ENCODE measurements around the gene TSHZ2.
"Not testable (repeated sequence)": the region's sequence is repeated elsewhere in the genome, so short reads cannot be mapped to it uniquely, and the experiment has no call there.

The TSHZ2 gene

DNA sequence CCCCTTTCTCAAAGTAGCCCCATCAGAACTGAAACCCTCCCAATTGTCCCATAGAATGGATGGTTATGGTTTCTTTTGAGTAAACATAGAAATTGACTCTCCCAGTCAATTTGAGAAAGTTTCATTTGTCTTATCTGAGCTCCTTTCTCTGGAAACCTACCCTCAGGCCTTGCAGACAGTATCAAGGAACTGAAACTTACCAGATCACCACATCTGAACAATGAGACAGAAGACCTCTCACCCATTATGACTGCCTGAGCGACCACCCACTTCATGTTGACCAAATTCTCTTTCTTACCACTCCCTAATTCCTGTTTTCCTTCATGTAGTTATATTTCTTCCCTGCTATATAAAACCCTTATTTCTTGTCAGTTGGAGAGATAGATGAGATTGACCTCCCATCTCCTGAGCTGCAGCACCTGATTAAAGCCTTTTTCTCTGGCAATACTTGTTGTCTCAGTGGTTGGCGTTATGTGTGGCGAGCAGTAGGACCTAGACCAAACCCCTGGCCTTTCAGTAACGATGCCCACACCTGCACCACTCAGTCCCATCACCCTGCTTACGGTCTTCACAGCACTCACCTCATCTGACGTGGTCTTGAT is 482.6 kb downstream of the TSHZ2 start:
- no peak for DNase-seq (ENCODE audit: low spot score)

DNA sequence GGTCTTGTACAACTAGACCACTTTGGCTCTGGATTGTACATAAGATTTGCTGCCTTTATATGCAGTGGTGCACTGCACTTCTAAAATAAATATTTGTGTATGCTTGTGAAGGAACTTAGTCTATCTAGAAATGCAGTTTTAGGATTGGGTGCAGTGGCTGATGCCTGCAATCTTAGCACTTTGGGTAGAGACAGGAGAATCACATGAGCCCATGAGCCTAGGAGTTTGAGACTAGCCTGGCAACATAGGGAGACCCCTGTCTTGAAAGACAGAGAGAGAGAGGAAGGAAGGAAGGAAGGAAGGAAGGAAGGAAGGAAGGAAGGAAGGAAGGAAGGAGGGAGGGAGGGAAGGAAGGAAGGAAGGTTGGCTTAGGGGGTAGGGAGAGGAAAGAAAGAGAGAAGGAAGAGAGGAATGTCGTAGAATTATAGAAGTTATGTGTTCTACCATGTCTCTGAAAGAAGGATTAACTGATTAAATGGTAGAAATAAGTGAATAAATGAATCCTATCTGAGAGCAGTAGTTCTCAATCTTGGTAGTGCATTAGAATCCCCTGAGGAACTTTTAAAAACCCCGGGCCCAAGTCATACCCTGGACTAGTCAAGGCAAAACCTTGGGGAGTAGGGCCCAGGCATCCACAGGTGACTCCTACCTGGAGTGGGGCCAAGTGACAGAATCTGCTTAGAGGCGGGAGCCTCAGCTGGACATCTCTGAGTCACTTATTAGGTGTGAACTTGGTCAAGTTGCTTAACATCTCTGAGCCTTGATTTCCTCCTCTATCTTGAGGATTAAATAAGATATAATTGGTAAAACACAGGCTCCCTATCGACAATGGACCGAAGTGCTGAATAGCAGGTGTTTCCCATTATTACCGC is 491.2 kb downstream of the TSHZ2 start:
- no peak for DNase-seq (ENCODE audit: low spot score)

DNA sequence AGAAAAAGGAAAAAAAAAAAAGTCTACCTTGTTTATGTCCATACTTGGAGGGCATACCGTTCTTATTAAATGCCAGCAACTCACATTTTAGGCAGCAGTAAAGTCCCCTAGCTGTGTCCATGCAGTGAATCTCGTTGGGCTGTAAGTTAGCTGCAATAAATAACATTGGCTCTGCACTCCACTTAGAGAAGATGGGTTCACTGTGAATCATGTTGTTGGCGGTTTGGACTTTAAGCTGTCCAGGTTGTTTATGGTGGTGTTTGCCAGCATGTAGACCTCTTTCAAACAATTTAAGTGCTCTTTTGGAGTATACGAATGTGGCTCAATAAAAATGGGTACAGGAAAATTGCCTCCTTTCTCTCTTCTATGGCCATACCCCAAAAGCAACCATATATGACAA is 494.1 kb downstream of the TSHZ2 start:
- no peak for DNase-seq (ENCODE audit: low spot score)

DNA sequence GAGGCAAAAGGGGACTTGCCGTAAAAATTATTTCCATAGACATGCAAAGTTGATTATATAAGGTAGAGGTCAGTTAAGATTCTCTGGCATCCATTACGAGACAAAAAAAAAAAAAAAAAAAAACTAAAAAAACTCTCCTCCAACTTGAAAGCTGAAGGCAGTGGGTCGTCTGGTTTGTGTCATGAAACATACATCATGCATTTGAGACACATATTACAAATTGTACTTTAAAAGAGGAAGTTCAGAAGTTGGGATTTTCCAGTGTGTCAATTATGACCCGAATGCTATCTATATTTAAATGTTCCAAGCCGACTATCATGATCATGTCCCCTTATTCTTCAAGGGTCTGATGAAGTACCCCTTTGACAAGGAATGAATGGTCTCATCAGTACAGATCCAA is 496.4 kb downstream of the TSHZ2 start:
- no peak for DNase-seq (ENCODE audit: low spot score)

DNA sequence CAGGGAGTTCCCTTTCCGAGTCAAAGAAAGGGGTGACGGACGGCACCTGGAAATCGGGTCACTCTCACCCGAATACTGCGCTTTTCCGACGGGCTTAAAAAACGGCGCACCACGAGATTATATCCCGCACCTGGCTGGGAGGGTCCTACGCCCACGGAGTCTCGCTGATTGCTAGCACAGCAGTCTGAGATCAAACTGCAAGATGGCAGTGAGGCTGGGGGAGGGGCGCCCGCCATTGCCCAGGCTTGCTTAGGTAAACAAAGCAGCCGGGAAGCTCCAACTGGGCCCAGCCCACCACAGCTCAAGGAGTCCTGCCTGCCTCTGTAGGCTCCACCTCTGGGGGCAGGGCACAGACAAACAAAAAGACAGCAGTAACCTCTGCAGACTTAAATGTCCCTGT is 500.7 kb downstream of the TSHZ2 start:
- DNase-seq (ENCODE audit: low spot score), result not testable (repeated sequence)

DNA sequence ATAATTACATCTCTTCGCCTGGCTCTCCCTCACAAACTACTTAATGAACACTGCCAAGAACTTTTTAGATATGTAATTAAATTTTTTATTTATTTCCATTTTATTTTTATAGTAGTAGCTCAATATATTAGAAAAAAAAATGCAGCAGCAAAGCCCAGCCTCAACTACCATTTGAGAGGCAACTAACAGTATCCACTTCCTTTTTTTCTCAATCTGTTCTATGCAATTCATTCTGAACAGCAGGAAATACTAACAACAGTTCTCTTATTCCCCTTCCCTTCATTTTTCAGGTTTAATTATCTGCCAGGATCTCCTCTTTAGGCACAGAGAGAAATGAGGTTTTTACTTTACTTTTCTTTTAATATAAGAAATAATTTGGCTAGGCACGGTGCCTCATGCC is 508.8 kb downstream of the TSHZ2 start:
- no peak for DNase-seq (ENCODE audit: low spot score)

DNA sequence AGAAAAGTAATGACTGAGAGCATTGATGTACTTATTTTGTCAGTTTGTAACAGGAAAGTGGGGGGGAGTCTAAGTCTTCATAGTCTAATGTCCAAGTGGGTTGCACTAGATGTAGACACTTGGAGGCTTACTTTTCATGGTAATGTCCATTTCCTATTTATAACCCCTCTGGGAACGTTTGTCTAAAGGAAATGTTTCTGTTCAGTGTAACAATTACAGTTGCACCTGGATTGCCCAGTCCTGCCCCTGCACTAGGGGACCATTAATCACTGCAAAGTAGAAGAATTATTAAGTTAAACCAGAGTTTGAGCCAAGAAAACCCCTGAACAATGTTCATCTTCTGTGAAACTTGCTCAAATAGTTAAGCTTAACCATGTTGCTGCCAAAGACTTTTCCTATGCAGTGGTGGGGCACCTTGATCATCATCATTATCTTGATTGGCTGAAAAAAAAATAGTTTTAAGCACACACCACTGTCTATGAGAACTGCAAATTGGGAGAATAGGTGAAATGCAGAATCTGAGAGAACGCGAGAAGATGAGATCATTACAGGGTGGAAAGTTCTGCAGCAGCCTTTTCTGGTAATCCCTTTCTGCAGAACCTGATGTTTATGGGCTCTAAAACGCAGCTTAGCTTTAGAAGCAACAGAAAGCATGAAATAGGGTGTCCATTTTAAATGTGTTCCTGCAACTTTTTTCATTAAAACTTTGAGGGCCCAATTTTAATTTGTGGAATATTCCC is 515.5 kb downstream of the TSHZ2 start:
- DNase-seq (ENCODE audit: low spot score), result no peak

DNA sequence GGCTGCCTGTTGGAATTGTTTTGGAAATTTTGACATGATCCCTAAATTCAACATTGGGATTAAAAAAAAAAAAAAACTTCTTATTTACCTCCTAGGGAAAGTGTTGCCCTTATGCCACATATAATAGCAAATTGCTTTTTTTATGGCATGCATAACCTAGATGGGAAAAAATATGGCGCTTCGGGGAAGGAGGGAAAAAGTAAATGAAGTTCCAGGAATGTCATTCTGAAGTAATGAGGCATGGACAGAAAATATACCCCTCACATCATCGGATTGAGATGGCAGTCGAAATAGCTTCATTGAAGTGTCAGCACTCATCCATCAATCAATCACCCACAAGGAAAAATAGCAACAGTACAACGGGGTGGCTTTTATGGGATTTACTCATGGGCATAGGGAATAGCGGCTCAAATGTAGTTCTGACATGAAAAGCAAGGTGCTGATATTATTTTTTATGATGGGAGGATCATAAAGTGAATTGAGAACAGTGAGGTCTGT is 516.7 kb downstream of the TSHZ2 start:
- no peak for DNase-seq (ENCODE audit: low spot score)

DNA sequence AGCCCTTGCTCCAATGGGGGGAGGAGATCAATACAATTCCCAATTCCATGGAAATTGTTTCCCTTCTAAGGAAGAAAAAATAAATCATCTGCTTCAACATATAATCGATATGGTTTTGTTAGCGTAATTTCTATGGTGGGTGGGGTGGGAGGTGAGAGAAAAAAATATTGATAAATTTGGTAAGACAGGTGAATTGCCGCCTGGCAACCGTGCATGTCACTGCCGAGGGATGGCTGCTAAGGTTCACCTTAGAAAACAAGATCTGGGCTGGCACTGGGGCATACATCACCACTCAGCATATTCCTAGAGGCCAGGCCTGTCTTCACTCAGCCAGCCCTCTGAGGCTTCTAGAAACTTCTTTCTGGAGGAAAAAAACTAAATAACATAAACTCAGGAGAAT is 517.4 kb downstream of the TSHZ2 start:
- DNase-seq (ENCODE audit: low spot score), result no peak

DNA sequence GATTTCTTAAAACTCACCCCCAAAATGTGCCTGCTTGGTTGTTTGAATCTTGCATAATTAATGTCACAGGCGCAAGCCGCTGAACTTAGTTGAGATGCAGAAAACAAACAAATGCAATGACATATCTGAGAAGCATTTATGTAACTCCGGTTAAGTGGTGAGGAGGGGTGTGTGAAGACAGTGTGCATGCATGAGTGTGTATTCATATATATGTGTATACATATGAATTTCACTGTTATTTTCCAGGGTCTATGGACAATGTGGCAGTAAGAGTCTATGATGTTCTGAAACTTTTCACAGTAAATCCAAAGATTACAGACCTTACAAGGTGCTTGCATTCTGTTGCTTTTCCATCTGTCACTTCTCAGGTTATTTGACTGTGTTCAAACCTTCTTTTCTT is 518.5 kb downstream of the TSHZ2 start:
- no peak for DNase-seq (ENCODE audit: low spot score)

DNA sequence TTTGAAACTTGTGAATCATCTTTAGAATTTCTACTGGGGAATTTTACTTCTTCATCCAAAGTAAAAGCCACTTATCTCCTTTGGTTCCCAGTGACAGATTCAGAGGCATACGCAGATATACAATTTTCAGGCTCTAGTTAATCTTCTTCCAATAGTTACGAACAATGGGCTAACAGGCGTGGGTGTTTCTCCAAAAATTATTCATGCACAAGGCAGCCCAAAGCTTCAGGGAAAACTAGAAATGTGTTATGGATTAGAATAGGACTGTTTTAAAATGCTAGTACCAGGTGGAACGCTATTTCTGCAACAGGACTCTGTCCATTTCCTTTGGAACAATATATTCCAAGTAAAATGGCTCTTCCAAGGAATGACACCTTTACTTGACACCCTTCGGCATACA is 519.3 kb downstream of the TSHZ2 start:
- DNase-seq (ENCODE audit: low spot score), result no peak

DNA sequence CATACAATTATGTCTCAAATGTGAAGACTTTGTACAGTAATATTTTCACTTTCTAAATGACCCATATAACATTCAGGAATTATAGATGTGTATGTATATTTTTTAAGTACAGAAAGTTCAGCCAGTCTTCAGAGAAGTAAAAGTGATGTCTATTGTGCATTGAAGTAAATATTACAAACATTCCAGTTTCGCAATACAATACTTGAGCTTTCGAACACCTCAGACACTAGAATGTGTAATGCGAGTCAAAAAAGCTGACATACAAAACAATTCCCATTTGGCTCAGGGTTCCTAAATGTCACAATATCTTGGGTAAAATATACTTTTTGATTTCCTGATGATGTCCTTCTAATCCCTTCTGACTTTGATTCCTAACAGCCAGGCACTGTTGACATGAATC is 520.1 kb downstream of the TSHZ2 start:
- DNase-seq (ENCODE audit: low spot score), result no peak

DNA sequence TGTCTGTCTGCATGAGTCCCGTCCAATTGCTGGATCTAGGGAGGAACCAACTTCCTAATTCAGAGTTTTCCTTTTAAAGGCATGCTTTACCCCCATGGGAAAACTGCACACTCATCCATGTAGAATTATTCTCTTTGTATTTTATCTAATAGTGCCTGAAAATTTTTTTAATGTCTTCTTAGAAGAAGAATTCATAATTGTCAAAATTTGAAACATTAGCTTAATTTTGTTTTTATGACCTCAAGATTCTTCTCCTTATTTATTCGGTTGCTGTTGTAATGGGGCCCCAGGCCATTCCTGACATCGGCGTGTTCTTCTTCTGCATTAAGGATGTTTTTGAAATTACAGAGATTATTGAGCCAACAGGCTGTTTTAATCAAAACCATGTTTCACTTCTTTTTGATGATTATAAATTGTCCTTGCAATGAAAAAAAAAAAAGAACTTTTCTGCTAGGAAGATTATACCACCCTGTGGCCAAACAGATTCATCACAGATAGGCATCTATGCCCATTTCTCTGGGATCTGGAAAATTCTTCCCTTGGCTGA is 521.2 kb downstream of the TSHZ2 start:
- DNase-seq (ENCODE audit: low spot score), result no peak

DNA sequence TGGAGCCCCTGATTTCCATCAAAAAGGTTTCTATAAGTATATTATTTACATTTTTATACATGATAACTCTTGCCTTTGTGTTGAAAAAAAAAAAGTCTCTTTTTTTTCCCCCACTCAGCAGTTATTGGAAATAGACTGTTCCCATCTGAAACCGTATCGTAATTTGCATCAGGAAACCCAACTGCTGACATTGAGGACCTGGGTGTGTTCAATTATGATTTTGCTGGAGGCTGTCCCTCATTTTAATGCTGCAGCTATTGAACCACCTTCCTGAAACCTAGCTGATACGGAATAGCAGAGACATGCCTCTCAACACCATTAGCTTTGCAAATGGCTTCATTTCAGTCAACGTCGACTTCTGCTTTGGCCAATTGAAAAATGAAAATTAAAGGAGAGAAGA is 522.6 kb downstream of the TSHZ2 start:
- DNase-seq (ENCODE audit: low spot score), result no peak

DNA sequence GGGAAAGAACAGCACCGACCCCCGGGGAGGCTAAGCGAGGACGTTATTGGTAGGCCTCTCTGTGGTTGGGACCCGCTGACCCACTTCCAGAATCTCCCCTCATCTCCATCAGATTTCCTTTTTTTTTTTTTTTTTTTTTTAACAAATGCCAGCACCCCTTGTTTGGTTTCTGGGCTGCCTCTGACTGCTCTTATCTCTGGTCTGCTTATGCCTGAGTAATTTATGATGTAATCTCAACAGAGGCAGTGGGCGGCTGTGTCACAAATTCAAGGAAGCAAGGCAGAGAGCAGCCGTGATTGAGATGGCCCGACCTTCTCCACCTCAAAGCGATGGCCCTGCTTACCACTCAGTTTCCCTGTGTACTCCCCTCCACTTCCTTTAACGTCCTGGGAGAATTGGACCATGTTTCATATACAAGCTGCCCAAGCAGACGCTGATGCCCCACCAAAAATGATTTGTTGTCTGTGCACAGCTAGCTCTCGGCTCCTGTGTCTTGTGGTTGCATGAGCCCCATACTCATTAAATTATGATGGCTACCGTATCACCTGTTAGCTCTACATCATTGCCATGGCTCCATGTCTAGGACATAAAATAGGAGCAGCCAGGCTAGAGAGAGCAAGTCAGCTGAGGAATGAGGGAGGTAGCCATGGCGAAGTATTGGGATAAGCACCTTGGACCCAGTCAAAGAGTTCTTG is 523.4 kb downstream of the TSHZ2 start:
- no peak for DNase-seq (ENCODE audit: low spot score)

DNA sequence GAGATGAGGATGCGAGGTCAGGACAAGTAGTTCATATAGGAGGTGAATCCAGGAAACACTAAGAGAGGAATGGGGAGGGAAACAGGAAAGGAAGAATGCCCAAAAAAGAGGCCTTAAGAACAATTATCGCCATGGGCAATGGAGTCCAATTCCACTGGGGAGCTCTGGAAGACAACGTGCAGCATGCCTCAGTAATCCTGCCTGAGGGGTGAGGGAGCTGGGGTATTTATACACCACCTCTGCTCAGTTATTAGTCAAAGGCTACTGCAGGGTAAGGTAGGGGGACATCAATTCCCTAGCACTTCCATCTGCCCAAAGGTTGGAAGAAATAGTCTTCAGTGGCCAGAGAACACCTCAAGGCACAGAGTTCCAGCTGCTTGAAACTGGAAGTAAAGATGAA is 525.1 kb downstream of the TSHZ2 start:
- DNase-seq (ENCODE audit: low spot score), result no peak

DNA sequence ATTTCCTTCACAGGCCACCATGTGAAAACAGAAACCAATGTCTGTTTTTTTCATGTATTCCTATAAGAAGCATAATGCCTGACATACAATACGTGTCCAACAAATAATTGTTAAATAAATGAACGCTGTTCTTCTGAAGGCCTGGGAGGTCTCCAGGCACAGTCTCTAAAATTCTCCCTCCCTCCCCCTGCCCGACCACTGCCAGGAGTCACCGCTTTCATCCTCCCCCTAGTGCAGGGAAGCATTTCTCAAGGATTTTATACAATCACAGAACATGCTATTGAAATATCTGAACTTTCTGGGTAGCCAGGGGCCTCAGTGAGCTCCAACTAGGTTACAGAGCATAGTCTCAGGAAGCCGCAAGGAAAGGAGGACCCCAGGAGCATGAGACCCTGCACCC is 526.2 kb downstream of the TSHZ2 start:
- DNase-seq (ENCODE audit: low spot score), result no peak

DNA sequence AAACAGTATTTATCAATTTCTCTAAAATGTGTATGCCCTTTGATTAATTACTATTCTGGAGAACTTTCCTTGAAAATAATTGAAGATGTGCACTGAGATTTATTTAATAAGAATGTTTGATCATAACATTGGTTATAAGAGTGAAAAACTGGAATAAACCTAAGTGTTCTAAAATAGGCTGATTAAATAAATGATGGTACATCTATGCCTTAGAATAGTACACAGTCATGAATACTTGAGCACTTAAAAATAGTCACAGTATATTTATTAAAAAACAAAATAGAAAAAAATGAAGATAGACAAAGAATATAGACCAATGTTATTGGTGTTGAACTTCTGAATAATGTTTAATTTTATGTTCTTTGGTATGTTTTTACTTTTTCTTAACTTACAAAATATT is 528.5 kb downstream of the TSHZ2 start:
- DNase-seq (ENCODE audit: low spot score), result no peak

DNA sequence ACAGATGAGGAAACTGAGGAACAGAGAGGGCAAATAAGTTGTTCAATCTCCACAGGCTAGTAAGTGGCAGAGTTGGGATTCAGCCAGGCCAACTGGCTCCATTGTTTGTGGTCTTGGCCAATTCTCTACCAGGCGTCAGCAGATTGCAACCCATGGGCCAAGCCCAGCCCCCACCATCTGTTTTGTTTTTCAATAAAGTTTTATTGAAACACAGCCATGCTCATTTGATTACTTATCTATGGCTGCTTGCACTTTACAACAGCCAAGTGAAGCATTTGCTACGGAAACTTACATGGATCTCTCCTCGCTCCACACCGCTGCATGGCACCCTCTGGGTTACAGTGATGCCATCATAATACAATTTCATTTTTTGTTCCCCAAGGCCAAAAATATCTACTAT is 530.7 kb downstream of the TSHZ2 start:
- DNase-seq (ENCODE audit: low spot score), result no peak

DNA sequence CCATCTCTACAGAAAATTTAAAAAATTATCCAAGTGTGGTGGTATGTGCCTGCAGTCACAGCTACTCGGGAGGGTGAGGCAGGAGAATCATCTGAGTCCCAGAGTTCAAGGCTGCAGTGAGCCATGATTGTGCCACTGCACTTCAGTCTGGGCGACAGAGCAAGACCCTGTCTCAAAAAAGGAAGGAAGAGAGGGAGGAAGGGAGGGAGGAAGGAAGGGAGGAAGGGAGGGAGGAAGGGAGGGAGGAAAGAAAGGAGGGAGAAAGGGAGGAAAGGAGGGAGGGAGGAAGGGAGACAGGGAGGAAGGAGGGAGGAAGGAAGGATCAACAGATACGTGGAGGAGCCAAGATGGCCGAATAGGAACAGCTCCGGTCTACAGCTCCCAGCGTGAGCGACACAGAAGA is 531.4 kb downstream of the TSHZ2 start:
- DNase-seq (ENCODE audit: low spot score), result no peak

DNA sequence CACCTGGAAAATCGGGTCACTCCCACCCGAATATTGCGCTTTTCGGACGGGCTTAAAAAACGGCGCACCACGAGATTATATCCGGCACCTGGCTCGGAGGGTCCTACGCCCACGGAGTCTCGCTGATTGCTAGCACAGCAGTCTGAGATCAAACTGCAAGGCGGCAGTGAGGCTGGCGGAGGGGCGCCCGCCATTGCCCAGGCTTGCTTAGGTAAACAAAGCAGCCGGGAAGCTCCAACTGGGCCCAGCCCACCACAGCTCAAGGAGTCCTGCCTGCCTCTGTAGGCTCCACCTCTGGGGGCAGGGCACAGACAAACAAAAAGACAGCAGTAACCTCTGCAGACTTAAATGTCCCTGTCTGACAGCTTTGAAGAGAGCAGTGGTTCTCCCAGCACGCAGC is 531.9 kb downstream of the TSHZ2 start:
- not testable (repeated sequence) for DNase-seq (ENCODE audit: low spot score)

DNA sequence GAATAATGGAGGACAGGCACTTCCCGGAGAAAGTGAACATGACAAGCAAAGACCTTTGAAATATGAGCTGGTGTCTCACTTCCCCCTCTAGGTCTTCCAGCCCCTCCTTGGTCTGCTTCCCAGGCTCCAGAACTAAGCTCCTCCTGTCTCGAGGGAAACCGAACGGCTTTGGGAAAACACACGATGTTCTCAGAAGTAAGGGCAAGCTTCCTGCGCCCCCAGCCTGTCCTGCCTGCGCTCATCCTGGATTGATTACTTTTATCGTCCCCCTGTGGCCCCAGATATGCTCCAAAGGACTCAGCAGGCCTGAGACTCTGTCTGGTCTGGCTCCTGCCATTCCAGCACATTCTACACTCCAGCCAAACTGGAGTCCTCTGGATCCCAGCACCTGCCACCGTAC is 538.1 kb downstream of the TSHZ2 start:
- DNase-seq (ENCODE audit: low spot score), result no peak
